HepG2 (cell line): ENCODE results near the gene HSPA5. TPM values are rescaled to one million over a fixed set of nuclear protein-coding genes. Genes with fewer than 3 reads are reported as not detected.
A peak's percentile ranks its signal among the peaks of the same experiment; 100 is the strongest.

ENCODE experiments used
- ATAC-seq: fragments of 200-7000 bp; cut with Tn5 transposase; 3 replicates; pipeline ENCODE4 v1.9.1; 2020; ENCODE audit warnings: mild to moderate bottlenecking, moderate library complexity
- BruUV-seq: library from RNA; stranded (reverse); fragments of 400-500 nt; replicated peaks from 2 replicates; lab custom pipeline; 2021; lab: Mats Ljungman, UMichigan
- CTCF ChIA-PET: fragments of 300-600 bp; formaldehyde crosslinking; extraction: SDS; loops from one replicate; lab custom pipeline; 2021; ENCODE audit warnings: low total read pairs, inconsistent platforms, low intra/inter-chr PET ratio; lab: Yijun Ruan, JAX
- POLR2A ChIA-PET: fragments of 350-600 bp; sonication (Branson Sonifier 250); formaldehyde crosslinking; loops from one replicate; lab custom pipeline; 2020; ENCODE audit warnings: antibody characterized with exemption, inconsistent platforms; lab: Yijun Ruan, JAX
- DNase-seq: peaks from one replicate; pipeline ENCODE4 v3.0.0-alpha.2; 2015; ENCODE audit warnings: low spot score
- FAIRE-seq: peaks from 3 replicates; lab custom pipeline; 2011; peaks lifted over from hg19 to GRCh38; lab: Jason Lieb, UNC
- H2AFZ ChIP-seq: one replicate; pipeline ENCODE4 v1.6.1; 2011; ENCODE audit warnings: low read length, inconsistent platforms
- H3K27ac ChIP-seq: fragments of 300-600 bp; 3 replicates; pipeline ENCODE4 v1.8.0; 2011; ENCODE audit warnings: mixed run types, mild to moderate bottlenecking, mixed read lengths, low read length, inconsistent platforms; ENCODE audit not compliant: insufficient read depth; ENCODE audit errors: extremely low read length
- H3K27me3 ChIP-seq, 2 experiments: fragments of 200-600 bp in 1 of 2; 2 replicates in 1 of 2; 3 replicates in 1 of 2; pipeline versions ENCODE4 v1.6.0 to v1.8.0; 2011; ENCODE audit warnings: low read length in 2 of 2, mild to moderate bottlenecking in 2 of 2, moderate library complexity in 2 of 2, inconsistent platforms in 1 of 2; ENCODE audit not compliant: insufficient read depth in 2 of 2, control insufficient read depth in 1 of 2
- H3K36me3 ChIP-seq, 2 experiments: fragments of 200-600 bp in 1 of 2; replicated peaks in 1 of 2; 2 replicates in 1 of 2; 3 replicates in 1 of 2; pipeline versions ENCODE4 v1.5.1 to v1.8.0; 2011; ENCODE audit warnings: low read length in 2 of 2, inconsistent platforms in 1 of 2; ENCODE audit not compliant: insufficient read depth in 2 of 2, control insufficient read depth in 1 of 2
- H3K4me1 ChIP-seq: 2 replicates; pipeline ENCODE4 v1.5.1; 2012; ENCODE audit warnings: low read length, inconsistent platforms; ENCODE audit not compliant: insufficient read depth
- H3K4me2 ChIP-seq: 2 replicates; pipeline ENCODE4 v1.6.0; 2011; ENCODE audit warnings: low read depth, low read length, inconsistent platforms
- H3K4me3 ChIP-seq, 3 experiments: fragments of 200-600 bp in 1 of 3; sonication (generic), shearing (Covaris generic) in 1 of 3; replicated peaks in 1 of 3; 2 replicates each; pipeline ENCODE4 v1.5.1; 2011 to 2016; ENCODE audit warnings: low read length in 3 of 3, inconsistent platforms in 2 of 3, low read depth in 2 of 3, mild to moderate bottlenecking in 2 of 3, control low read depth in 1 of 3, mixed read lengths in 1 of 3; ENCODE audit not compliant: insufficient read depth in 1 of 3
- H3K79me2 ChIP-seq: one replicate; pipeline ENCODE4 v1.6.1; 2011; ENCODE audit warnings: low read length, inconsistent platforms; ENCODE audit not compliant: insufficient read depth
- H3K9ac ChIP-seq: 2 replicates; pipeline ENCODE4 v1.6.0; 2011; ENCODE audit warnings: mild to moderate bottlenecking, low read depth, low read length, inconsistent platforms; ENCODE audit not compliant: insufficient read depth
- H3K9me3 ChIP-seq: 2 replicates; pipeline ENCODE4 v1.5.1; 2012; ENCODE audit warnings: mild to moderate bottlenecking, low read length
- H4K20me1 ChIP-seq: 2 replicates; pipeline ENCODE4 v1.6.0; 2011; ENCODE audit warnings: inconsistent platforms, mild to moderate bottlenecking, low read length, moderate library complexity; ENCODE audit not compliant: insufficient read depth
- ETV6 ChIP-seq: sonication (generic); formaldehyde crosslinking; conservative IDR thresholded peaks from 2 replicates; pipeline ENCODE4 v1.4.0; 2020; ENCODE audit warnings: missing genetic modification reagents
- JDP2 ChIP-seq: sonication (generic); formaldehyde crosslinking; IDR thresholded peaks from 2 replicates; pipeline ENCODE4 v1.8.1; 2022; ENCODE audit warnings: missing genetic modification reagents, borderline replicate concordance
- KDM5B ChIP-seq: sonication (generic); formaldehyde crosslinking; IDR thresholded peaks from 2 replicates; pipeline ENCODE4 v1.4.0; 2020; ENCODE audit warnings: missing genetic modification reagents, mild to moderate bottlenecking, borderline replicate concordance
- MAX ChIP-seq: IDR thresholded peaks from 2 replicates; pipeline ENCODE4 v1.6.1; 2012; ENCODE audit warnings: inconsistent platforms
- MNT ChIP-seq: fragments of 450-650 bp; IDR thresholded peaks from 2 replicates; pipeline ENCODE4 v1.6.1; 2016
- MTERF4 ChIP-seq: sonication (generic); formaldehyde crosslinking; IDR thresholded peaks from 2 replicates; pipeline ENCODE4 v1.8.0; 2023; ENCODE audit warnings: mild to moderate bottlenecking, missing genetic modification reagents
- NCOA1 ChIP-seq: sonication (generic); formaldehyde crosslinking; IDR thresholded peaks from 2 replicates; pipeline ENCODE4 v1.9.0; 2021; ENCODE audit warnings: missing genetic modification reagents
- SNAI1 ChIP-seq: sonication (generic); formaldehyde crosslinking; IDR thresholded peaks from 2 replicates; pipeline ENCODE4 v1.5.0; 2020; ENCODE audit warnings: mild to moderate bottlenecking, missing genetic modification reagents, borderline replicate concordance
- SNAPC4 ChIP-seq: sonication (generic); formaldehyde crosslinking; IDR thresholded peaks from 2 replicates; pipeline ENCODE4 v1.4.0; 2020; ENCODE audit warnings: mild to moderate bottlenecking, missing genetic modification reagents
- ZNF430 ChIP-seq: sonication (generic); formaldehyde crosslinking; IDR thresholded peaks from 2 replicates; pipeline ENCODE4 v1.9.0; 2021; ENCODE audit warnings: mild to moderate bottlenecking, missing genetic modification reagents
- ZNF740 ChIP-seq: sonication (generic); formaldehyde crosslinking; IDR thresholded peaks from 2 replicates; pipeline ENCODE4 v1.4.0; 2020; ENCODE audit warnings: missing genetic modification reagents
- ZNF746 ChIP-seq: sonication (generic); formaldehyde crosslinking; IDR thresholded peaks from 2 replicates; pipeline ENCODE4 v1.8.0; 2022; ENCODE audit warnings: mild to moderate bottlenecking, missing genetic modification reagents
- ZNF790 ChIP-seq: sonication (generic); formaldehyde crosslinking; IDR thresholded peaks from 2 replicates; pipeline ENCODE4 v1.8.0; 2022; ENCODE audit warnings: missing genetic modification reagents, mild to moderate bottlenecking, borderline replicate concordance
- WGBS: methylation state at CpG from one replicate; pipeline ENCODE4 v1.1.6; 2017; ENCODE audit warnings: low lambda C conversion rate; 5-methylcytosine and 5-hydroxymethylcytosine counted together
- in situ Hi-C: cut with HindIII; loops from 2 replicates; pipeline ENCODE4 v1.10.0; 2017; ENCODE audit warnings: low pct_unique_long_range_greater_than_20kb; ENCODE audit not compliant: extremely low pct_ligation_motif_present
- intact Hi-C: fragments of 100-400 bp; cut with micrococcal nuclease; formaldehyde crosslinking; loops from one replicate; pipeline ENCODE4 v1.10.0; 2022; ENCODE audit not compliant: unreplicated experiment
- polyA plus RNA-seq, 8 experiments: library from polyadenylated mRNA; depleted of rRNA in 3 of 8; stranded (reverse) in 7 of 8; unstranded in 1 of 8; fragments of >200 nt; fragmentation: Illumina TruSeq in 4 of 8; extraction: Trizol in 4 of 8; gene quantifications; 2 replicates each; pipeline versions ENCODE4 v1.2.1 to v1.2.3, GENCODE V29; 2011 to 2016; ENCODE audit warnings: low read depth in 4 of 8, missing spikeins in 1 of 8, mixed read lengths in 1 of 8; ENCODE audit not compliant: insufficient read depth in 1 of 8
- total RNA-seq, 5 experiments: library from RNA; depleted of rRNA; stranded (reverse); fragments of >200 nt; fragmentation: Illumina TruSeq; extraction: Trizol; gene quantifications; 2 replicates each; pipeline ENCODE4 v1.2.3, GENCODE V29; 2016; ENCODE audit warnings: low read depth in 1 of 5

Gene HSPA5
- total and polyA plus RNA-seq, 2 of the 13 experiments (the other 11 are each of a cell fraction or from before 2014, with no cell fraction given), result 201 to 206 TPM

- peak; percentile 4 for ATAC-seq
- FAIRE-seq, result no peak
- TSS peak; percentile 71 for BruUV-seq
- TF ChIP-seq MTERF4 (0 out of 2 replicates have a peak, but pooled peaks have one; percentile 79), ZNF746 (CRISPR knock-in tag) (0 out of 2 replicates have a peak, but pooled peaks have one; percentile 60), MAX (peak; percentile 72; the same call in 1 of the 2 replicates), SNAI1 (CRISPR knock-in tag) (0 out of 2 replicates have a peak, but pooled peaks have one; percentile 16), ZNF790 (0 out of 2 replicates have a peak, but pooled peaks have one; percentile 52), KDM5B (CRISPR knock-in tag) (peak; percentile 47; the same call in 1 of the 2 replicates), MNT (0 out of 2 replicates have a peak, but pooled peaks have one; percentile 26), ZNF740 (CRISPR knock-in tag) (no peak), NCOA1 (CRISPR knock-in tag) (peak; percentile 12; the same call in 1 of the 2 replicates), SNAPC4 (0 out of 2 replicates have a peak, but pooled peaks have one; percentile 18), ZNF430 (CRISPR knock-in tag) (peak; percentile 40; the same call in 1 of the 2 replicates), ETV6 (CRISPR knock-in tag) (no peak), JDP2 (CRISPR knock-in tag) (no peak)
These were observed 519 bp downstream of the HSPA5 start for GRCh38 chr9:125240649-125240999.

More at GRCh38 chr9:125240649-125240999, 519 bp downstream of the HSPA5 start:
- ChIA-PET CTCF (no interaction called here), POLR2A (interaction anchor here (0.6 to 3.1 kb wide), 22 partner anchors 9 to 471 kb away, joined by 3 to 73 read pairs (median 7); partner anchors contain the start of genes ARPC5L, GAPVD1 and RABEPK)
- Histone ChIP-seq H3K4me3 (peak overlapping the region; percentile 80 to 98 (median 97)), H3K36me3 (peaks cover 7 to 38% of the 10 kb centered on the region in 2 experiments), H3K27me3 (no peaks in the 10 kb centered on the region; a peak in 1 of 5 replicates), H2AFZ (no peak overlapping the region), H4K20me1 (peaks cover 50% of the 10 kb centered on the region), H3K9me3 (no peaks in the 10 kb centered on the region), H3K9ac (peak overlapping the region; percentile 99), H3K4me1 (peaks cover 55% of the 10 kb centered on the region), H3K79me2 (peaks cover 52% of the 10 kb centered on the region), H3K4me2 (peak overlapping the region; percentile 72), H3K27ac (peak overlapping the region; percentile 91)
- 0% methylated on average over 16 of the region's 33 CpGs for WGBS
- peak; percentile 19 for DNase-seq
- intact Hi-C loops, result loop anchor here (2.0 kb wide), 2 partner anchors 40 to 56 kb away; partner anchors contain the start of gene RABEPK
- in situ Hi-C loops, result no loop called here
